SU-DHL-6 (cell line): ENCODE results near the gene LMBRD2.

Experiments used
- EZH2phosphoT487 ChIP-seq: fragments of 200-600 bp; sonication (generic), shearing (Covaris generic); conservative IDR thresholded peaks from 2 replicates; pipeline ENCODE4 v1.6.1; 2018; ENCODE audit warnings: mild to moderate bottlenecking, antibody characterized with exemption, low read length, moderate library complexity, mixed read lengths
- TF ChIP-seq, protein P1 (sequence below): fragments of 200-600 bp; sonication (generic); IDR thresholded peaks from one replicate; pipeline ENCODE4 v1.5.1; 2017; ENCODE audit warnings: antibody characterized with exemption, mild to moderate bottlenecking, low read length, moderate library complexity; ENCODE audit not compliant: insufficient read depth, poor library complexity, severe bottlenecking

DNA sequence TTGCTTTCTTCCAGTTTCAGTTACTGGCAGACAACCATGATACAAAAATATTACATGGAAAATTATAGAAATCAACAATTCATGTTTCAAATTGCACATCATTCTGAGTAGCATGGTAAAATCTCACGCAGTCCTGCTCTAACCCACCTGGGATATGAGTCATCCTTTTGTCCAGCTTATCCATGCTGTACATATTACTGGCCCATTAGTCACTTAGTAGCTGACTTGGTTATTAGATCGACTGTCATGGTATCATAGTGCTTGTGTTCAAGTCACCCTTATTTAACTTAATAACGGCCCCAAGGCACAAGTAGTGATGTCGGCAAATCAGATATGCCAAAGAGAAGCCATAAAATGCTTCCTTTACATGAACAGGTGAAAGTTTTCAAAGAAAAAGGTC is 48.8 kb upstream of the LMBRD2 start:
- TF ChIP-seq, protein P1, sequence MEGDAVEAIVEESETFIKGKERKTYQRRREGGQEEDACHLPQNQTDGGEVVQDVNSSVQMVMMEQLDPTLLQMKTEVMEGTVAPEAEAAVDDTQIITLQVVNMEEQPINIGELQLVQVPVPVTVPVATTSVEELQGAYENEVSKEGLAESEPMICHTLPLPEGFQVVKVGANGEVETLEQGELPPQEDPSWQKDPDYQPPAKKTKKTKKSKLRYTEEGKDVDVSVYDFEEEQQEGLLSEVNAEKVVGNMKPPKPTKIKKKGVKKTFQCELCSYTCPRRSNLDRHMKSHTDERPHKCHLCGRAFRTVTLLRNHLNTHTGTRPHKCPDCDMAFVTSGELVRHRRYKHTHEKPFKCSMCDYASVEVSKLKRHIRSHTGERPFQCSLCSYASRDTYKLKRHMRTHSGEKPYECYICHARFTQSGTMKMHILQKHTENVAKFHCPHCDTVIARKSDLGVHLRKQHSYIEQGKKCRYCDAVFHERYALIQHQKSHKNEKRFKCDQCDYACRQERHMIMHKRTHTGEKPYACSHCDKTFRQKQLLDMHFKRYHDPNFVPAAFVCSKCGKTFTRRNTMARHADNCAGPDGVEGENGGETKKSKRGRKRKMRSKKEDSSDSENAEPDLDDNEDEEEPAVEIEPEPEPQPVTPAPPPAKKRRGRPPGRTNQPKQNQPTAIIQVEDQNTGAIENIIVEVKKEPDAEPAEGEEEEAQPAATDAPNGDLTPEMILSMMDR, result no peak
- no peak for TF ChIP-seq EZH2phosphoT487
